Measurements from ENCODE around the gene METTL26. TPM values are rescaled to one million over a fixed set of nuclear protein-coding genes. Genes with fewer than 3 reads are reported as not detected.

The METTL26 gene
- polyA plus RNA-seq, 1 donor = 38.0 TPM

DNA sequence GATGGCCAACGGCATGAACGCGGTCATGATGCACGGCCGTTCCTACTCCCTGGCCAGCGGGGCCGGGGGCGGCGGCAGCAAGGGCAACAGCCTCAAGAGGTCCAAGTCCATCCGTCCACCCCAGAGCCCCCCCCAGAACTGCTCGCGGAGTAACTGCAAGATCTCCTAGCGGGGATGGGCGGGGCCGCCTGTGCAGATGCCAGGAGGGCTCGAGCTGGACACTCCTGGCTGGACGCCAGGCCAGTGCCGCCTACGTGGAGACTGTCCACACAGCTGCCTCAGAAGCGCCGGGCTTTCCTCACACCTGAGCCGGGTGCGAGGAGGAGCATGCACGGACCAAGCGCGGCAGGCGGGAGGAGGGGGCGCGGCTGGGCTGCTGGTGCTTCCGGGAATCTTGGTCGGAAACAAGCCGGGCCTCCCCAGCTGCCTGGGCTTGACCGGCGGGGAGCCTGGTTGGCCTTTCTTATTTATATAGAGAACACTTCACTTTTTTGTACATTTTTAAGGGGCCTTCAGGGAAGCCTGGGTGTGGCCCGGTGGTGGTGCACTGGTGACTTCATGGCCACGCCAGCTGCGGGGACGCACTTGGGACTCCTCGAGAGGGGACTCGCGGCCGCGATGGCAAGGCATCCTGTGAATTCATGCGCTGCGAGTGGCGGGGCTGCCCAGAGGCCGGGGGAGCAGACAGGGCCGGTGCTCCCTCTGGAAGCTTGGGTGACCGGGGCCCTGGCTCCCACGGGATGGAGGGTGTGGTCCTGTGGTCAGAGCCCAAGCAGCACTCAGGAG is 8.5 kb downstream of the METTL26 start:
- no peak for DNase-seq

- no peak for DNase-seq
Observed at GRCh38 chr16:626787-627453, 9.2 kb downstream of the METTL26 start.

- no peak for DNase-seq
Observed at GRCh38 chr16:625977-626765, 9.9 kb downstream of the METTL26 start.

DNA sequence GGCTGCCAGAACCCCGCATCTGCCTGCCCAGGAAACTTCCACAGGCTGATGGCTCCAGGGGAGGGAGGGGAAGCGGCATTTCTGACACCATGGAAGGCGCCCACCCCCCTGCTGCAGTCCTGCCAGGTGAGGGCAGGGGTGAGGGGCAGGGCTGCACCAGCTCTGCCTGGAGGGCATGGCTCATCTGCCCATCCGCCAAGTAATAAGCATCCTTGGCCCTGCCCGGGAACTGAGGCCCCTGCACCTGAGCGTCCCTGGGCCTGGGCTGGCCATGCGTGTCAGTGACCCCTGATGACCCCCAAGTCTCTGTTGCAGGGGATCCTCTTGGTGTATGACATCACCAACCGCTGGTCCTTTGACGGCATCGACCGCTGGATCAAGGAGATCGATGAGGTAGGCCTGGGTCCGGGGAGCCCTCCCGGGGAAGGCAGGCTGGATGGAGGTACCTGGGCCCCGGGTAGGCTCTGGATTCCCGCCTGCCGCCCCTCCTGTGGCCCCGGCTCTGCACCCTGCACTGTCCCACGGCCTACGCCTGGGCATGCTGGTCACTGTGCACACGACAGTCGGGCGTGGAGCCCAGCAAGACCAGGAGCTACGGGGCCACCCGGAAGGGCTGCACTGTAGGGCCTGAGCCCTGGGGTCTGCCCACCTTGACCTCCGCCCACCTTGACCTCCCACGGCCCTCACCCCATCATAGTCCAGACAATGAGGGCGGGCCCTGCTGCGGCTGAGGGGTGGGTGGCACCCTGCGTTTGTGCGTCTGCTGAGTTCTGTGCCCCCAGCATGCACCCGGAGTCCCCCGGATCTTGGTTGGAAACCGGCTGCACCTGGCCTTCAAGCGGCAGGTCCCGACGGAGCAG is 10.8 kb downstream of the METTL26 start:
- no peak for DNase-seq

GRCh38 chr16:624526-625070 is 11.5 kb downstream of the METTL26 start:
- no peak for DNase-seq

GRCh38 chr16:622920-623280 is 13.2 kb downstream of the METTL26 start:
- DNase-seq = no peak

DNA sequence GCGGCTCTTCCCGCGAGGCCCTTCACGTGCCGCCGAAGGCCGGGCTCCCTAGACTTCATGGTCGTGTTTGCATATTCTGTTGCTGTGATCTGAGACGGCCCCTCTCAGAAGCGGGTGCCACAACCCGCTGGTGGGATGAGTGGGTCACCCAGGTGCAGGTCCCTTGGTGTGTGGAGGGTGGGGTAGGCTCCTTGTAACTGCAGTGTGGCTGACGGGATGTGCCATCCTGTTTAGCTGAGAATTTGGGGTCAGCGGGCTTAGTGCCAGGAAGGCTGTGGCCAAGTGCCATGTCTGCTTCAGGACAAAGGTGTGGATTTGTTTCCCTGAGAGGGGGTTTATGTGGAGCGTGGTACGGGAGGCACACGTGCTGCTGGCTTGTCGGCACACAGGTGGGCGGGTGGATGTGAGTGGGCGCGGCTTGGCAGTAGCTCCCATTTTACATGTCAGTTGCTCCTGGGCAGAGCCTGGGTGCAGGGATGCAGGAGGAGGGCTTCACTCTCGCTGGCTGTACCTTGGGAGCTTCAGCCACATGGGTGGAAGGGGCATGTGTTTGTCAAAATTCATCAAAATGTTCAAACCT is 14.5 kb downstream of the METTL26 start:
- DNase-seq = no peak

DNA sequence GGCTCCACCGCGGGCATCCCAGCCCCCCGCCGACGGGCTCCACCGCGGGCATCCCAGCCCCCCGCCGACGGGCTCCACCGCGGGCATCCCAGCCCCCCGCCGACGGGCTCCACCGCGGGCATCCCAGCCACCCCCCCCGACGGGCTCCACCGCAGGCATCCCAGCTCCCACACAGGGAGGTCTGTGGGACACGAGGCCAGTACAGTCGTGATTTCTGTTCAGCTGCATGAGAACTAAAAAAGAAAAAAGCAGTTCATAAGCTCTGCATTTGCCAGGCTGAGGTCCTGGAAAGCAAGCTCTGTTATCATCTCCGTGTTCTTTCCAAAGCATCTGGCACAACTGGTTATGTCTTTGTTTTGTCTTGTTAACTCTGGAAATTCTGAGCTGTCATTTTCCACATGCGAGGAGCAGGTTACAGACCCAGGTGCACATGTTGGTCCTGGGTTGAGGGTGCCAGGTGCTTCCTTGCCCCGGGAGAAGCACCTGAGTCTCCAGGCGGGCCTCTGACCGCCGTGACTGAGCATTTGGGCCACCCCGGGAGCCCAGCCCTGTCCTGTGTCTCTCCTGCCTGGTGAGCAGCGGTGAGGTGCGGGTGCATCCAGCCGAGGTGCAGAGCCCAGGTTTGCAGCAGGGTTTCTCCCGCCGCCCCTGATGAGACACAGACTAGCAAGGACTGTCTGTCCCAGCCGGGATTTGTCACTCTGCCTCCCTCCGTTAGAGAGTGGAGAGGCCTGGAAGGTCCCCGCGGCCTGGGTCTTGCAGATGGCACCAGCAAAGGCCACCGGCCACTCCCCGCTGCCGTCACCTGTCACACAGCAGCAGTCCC is 15.2 kb downstream of the METTL26 start:
- DNase-seq = no peak

- DNase-seq = no peak
Observed at GRCh38 chr16:619476-620100, 16.5 kb downstream of the METTL26 start.

- DNase-seq = no peak
Observed at GRCh38 chr16:617855-618254, 18.2 kb downstream of the METTL26 start.

DNA sequence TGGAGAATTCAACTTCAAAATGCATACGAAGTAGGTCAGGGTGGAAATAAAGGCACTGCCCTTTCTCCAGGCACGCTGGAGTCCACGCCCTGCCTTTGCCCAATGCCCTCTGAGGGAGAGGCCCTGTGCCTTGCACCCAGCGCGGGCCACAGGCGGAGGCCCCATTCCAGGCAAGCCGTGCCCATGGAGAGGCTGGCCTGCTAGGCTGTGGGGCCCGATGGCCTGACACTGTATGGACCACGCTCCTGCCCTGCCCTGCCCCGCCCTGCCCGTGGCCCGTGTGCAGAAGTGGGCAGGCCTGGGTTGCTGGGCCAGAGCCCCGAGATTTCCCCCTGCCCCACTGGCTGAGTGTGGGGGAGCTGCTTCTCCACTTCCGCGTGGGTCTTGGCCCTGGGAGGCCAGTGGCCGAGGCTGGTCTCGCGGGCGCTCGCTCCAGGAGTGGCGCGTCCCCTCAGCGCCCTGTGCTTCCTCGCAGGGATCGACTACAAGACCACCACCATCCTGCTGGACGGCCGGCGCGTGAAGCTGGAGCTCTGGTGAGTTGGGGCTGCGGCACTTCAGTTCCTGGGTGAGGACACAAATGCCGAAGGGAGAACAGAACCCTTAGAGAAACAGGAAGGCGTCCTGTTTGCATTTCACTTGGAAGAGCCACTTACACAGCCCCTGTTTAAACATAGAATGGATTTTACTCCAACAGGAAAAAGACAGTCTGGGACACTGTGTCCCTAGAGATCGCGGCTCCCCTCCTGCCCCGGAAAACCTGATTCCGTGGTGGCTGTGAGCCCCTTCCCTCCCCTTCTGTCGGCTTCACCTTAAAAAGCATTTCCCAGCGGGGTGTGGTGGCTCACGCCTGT is 19.1 kb downstream of the METTL26 start:
- DNase-seq = no peak

DNA sequence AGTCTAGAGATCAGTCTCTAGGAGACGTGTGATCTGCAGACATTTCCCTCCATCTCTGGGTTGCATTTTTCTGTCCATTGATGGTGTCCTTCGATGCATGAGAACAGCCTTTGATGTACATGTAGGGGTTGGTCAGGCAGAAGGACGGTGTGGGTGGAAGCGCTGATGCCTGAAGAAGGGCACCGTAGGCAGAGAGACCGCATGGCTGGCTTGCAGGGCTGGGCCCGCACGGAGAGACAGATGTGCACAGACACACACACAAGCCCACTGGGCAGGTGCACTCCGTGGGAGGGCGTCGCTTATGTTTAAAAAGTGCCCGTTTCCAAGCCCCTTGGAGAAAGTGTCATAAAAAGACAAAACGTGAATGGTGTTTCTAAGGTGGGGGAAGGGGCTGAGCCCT is 21.0 kb downstream of the METTL26 start:
- no peak for DNase-seq

- DNase-seq = no peak
Observed at GRCh38 chr16:610513-611381, 25.4 kb downstream of the METTL26 start.

DNA sequence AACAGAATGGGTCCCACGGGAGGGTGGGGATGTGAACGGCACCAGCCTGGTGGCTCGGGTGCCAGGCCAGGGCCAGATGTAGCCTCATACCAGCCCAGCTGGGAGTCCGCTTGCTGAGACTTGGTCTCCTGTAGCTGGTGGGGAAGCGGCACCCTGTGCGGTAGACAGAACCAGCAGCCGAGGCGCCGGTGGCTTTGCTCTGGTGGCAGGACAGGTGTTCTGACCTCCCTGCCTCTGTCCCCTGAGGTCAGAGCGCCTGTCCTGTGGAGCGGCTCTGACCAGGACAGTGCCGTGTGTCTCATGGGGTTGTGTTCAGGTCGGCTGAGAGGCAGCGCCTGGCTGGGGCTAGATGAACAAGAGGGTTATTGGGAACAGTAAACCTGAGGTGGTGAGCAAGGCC is 26.1 kb downstream of the METTL26 start:
- no peak for DNase-seq

GRCh38 chr16:609316-609715 is 26.8 kb downstream of the METTL26 start:
- no peak for DNase-seq

GRCh38 chr16:608019-608418 is 28.1 kb downstream of the METTL26 start:
- no peak for DNase-seq

DNA sequence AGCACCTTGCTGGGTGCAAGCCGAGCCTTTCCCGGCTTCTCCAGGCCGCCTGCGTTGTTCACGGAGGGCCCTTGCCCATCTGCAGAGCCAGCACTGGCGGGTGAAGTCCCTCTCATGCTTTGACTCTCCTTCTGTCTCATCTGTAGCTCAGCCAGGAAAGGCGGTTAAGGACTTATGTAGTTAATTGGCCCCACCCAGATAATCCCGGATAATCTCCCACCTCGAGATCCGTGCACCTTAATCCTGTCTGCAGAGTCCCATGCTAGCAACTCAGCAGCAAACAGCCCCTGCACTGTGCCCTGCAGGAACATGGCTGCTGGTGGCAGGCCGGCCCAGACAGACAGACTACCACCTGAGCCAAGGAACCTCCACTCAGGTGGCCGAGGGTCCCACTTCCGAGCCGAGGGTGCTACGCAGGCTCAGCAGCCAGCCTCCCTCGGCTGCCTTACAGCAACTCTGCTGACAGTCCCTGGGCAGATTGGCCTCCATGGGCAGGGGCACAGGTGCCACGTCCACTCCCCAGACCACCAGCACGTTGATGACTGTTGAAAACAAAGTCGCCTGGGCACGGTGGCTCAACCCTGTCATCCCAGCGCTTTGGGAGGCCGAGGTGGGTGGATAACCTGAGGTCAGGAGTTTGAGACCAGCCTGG is 29.3 kb downstream of the METTL26 start:
- no peak for DNase-seq

All from left kidney (tissue), 2 donors.